ENCODE results near the gene MS4A12.
"Not testable (repeated sequence)": the region's sequence is repeated elsewhere in the genome, so short reads cannot be mapped to it uniquely, and the experiment has no call there.

The MS4A12 gene

DNA sequence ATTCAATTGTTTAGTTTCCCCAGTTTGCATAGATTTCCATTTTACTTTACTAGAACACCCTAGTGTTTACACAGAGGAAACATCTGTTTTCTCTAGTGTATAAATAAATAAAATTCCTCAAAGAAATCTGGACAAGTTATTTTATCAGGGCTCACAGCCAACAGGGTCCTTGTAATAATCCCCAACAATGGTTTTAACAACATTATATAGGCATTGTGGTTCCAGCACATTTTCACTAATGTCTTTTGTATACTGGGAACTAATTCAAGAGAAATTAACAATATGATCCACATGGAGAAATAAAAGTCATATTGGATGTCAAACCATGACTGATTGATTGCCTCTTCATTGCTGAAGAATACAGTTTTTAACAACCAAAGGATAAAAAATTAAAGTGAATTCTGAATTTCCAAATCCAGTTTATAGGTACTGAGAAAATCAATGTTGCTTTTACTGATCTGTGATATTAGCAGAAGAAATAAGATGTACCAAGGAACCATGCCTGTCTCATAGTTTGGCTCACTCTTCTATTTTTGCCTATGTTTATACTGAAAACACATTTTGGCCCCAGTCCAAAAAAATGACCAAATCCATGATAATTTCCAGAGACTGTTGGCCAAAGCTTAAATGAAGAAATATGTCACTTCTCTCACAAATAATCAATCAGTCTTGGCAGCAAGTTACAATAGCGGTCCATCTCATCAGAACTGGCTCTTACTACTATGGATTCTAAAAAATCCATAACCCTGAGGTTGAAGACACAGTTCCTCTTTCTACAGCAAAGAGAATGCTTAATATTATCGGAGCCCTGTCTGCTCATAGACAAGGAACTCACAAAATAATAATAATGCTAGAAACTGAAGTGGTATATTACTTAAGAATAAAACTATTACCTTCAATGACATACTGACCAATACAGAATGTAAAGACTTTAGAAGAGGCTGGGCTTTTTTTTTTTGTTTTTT, 21.2 kb downstream of the MS4A12 start:
- peak; percentile 37 for DNase-seq

GRCh38 chr11:60515144-60515855, 22.7 kb downstream of the MS4A12 start, which contains the start of gene MS4A13:
Gene MS4A13 (plus strand): TSS chr11:60515392. CDS start chr11:60518084, 2,692 bp downstream.
- no peak for DNase-seq

DNA sequence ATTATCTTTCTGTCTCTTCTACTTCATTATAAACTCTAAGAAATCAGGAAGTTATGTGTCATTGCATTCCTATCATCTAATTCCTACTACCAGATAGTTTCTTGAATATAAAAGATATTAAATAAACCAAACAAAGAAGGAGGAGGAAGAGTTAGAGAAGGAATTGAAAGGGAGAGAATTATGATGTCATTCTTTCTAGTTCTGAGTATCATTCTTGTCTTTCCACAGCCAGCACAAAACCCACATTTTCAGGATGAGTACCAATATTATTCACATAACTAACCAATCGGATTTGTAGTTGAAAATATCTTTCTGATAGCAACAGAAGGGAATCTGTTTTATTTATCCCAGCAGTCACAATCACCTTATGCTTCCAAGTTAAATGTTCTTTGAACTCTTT, 35.9 kb downstream of the MS4A12 start:
- DNase-seq, result no peak

- DNase-seq, result no peak
These were observed 36.4 kb downstream of the MS4A12 start for GRCh38 chr11:60528934-60529333.

- no peak for DNase-seq
These were observed 38.0 kb downstream of the MS4A12 start for GRCh38 chr11:60530454-60531100.

DNA sequence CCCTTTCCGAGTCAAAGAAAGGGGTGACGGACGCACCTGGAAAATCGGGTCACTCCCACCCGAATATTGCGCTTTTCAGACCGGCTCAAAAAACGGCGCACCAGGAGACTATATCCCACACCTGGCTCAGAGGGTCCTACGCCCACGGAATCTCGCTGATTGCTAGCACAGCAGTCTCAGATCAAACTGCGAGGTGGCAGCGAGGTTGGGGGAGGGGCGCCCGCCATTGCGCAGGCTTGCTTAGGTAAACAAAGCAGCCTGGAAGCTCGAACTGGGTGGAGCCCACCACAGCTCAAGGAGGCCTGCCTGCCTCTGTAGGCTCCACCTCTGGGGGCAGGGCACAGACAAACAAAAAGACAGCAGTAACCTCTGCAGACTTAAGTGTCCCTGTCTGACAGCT, 39.8 kb downstream of the MS4A12 start:
- DNase-seq, result not testable (repeated sequence)

DNA sequence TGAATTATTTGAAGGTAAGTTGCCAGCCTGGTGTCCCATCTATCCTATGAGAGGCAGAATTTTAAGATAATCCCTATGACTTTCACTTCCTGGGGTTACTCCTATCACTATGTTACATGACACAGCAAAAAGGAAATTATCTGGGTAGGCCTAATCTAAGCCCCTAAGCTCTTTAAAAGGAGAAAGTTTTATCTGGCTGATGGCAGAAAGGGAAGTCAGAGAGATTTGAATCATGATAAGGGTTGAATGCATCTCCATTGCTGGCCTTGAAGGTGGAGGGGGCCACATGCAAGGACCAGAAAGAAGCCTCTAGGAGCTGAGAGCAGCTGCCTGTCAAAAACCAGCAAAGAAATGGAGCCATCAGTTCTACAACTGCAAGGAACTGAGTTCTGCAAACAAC, 46.0 kb downstream of the MS4A12 start:
- not testable (repeated sequence) for DNase-seq

DNA sequence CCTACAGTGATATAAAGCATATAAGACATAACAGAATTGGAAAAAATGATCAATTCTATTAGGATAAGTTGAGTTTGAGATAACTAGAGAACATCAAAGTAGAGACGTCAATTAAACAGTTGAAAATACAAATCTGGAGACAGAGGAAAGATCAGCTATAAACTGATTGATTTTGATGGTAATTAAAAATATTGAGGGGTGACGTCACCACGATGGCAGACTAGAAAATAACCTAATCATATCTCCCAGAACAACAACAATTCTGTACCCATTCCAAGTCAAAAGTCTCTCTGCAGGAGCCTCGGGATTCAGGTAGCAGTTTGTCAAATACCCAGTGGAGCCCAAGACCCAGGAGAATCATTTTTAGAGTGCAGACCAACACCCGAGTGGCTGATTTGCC, 51.5 kb downstream of the MS4A12 start:
- no peak for DNase-seq

All from eye (tissue), 1 donor.